GM23248 (cell line): Measurements from ENCODE around the gene NAPG. TPM values are rescaled to one million over a fixed set of nuclear protein-coding genes. Genes with fewer than 3 reads are reported as not detected.

Experiments
- DNase-seq: peaks from one replicate; pipeline ENCODE4 v3.0.0-alpha.2; 2015
- H2AFZ ChIP-seq: fragments of 200-600 bp; sonication (generic); 2 replicates; pipeline ENCODE4 v1.6.1; 2016; ENCODE audit warnings: antibody characterized with exemption
- H3F3A ChIP-seq: fragments of 200-600 bp; sonication (generic); 2 replicates; pipeline ENCODE4 v1.6.1; 2016; ENCODE audit warnings: mild to moderate bottlenecking, antibody characterized with exemption, mixed run types; ENCODE audit not compliant: insufficient read depth
- H3K27ac ChIP-seq: fragments of 200-600 bp; sonication (generic); 2 replicates; pipeline ENCODE4 v1.5.1; 2016; ENCODE audit warnings: mild to moderate bottlenecking
- H3K27me3 ChIP-seq: fragments of 200-600 bp; sonication (generic); replicated peaks from 2 replicates; pipeline ENCODE4 v1.6.1; 2016; ENCODE audit warnings: mild to moderate bottlenecking; ENCODE audit not compliant: insufficient read depth
- H3K36me3 ChIP-seq: fragments of 200-600 bp; sonication (generic); 2 replicates; pipeline ENCODE4 v1.6.1; 2016; ENCODE audit warnings: low read depth, mild to moderate bottlenecking
- H3K4me1 ChIP-seq: fragments of 200-600 bp; sonication (generic); 2 replicates; pipeline ENCODE4 v1.6.1; 2016; ENCODE audit warnings: mild to moderate bottlenecking; ENCODE audit not compliant: insufficient read depth
- H3K4me2 ChIP-seq: fragments of 200-600 bp; sonication (generic); one replicate; pipeline ENCODE4 v1.6.1; 2016; ENCODE audit warnings: mild to moderate bottlenecking; ENCODE audit not compliant: unreplicated experiment
- H3K4me3 ChIP-seq: fragments of 200-600 bp; sonication (generic); 2 replicates; pipeline ENCODE4 v1.5.1; 2016; ENCODE audit warnings: mild to moderate bottlenecking
- H3K79me2 ChIP-seq: fragments of 200-600 bp; sonication (generic); 2 replicates; pipeline ENCODE4 v1.6.1; 2016; ENCODE audit warnings: mild to moderate bottlenecking; ENCODE audit not compliant: insufficient read depth
- H3K9ac ChIP-seq: fragments of 200-600 bp; sonication (generic); 2 replicates; pipeline ENCODE4 v1.6.1; 2016; ENCODE audit warnings: mild to moderate bottlenecking
- H3K9me2 ChIP-seq: fragments of 200-600 bp; sonication (generic); 2 replicates; pipeline ENCODE4 v1.6.1; 2016; ENCODE audit warnings: mixed run types, mild to moderate bottlenecking, moderate library complexity; ENCODE audit not compliant: insufficient read depth
- H3K9me3 ChIP-seq: fragments of 200-600 bp; sonication (generic); one replicate; pipeline ENCODE4 v1.6.1; 2017; ENCODE audit warnings: low read depth
- H4K20me1 ChIP-seq: fragments of 200-600 bp; sonication (generic); 2 replicates; pipeline ENCODE4 v1.6.0; 2016; ENCODE audit not compliant: insufficient read depth
- EZH2 ChIP-seq: fragments of 200-600 bp; sonication (generic); IDR thresholded peaks from 2 replicates; pipeline ENCODE4 v1.6.1; 2018; ENCODE audit warnings: antibody characterized with exemption, mild to moderate bottlenecking; ENCODE audit not compliant: insufficient read depth, poor library complexity, severe bottlenecking
- EZH2phosphoT487 ChIP-seq: fragments of 200-600 bp; sonication (generic); IDR thresholded peaks from 2 replicates; pipeline ENCODE4 v1.6.1; 2018; ENCODE audit warnings: antibody characterized with exemption, moderate library complexity, mild to moderate bottlenecking, low read depth; ENCODE audit not compliant: insufficient read depth
- WGBS, 2 experiments: methylation state at CpG; one replicate each; pipeline ENCODE4 v1.1.6; 2015 to 2017; ENCODE audit warnings: low lambda C conversion rate in 2 of 2, low coverage in 1 of 2; ENCODE audit errors: missing lambda C conversion rate in 2 of 2; 5-methylcytosine and 5-hydroxymethylcytosine counted together
- in situ Hi-C: fragments of 300-500 bp; cut with MboI; formaldehyde crosslinking; loops from 2 replicates; pipeline ENCODE4 v1.15.0; 2020
- polyA plus RNA-seq: library from polyadenylated mRNA; unstranded; fragments of >200 nt; fragmentation: Nextera tagmentation; extraction: Ambion mirVana; gene quantifications from 2 replicates; pipeline ENCODE4 v1.2.1, GENCODE V29; 2016
- total RNA-seq: library from RNA; depleted of rRNA; stranded (reverse); fragments of >200 nt; shearing (Covaris generic); gene quantifications from 2 replicates; pipeline ENCODE4 v1.2.3, GENCODE V29; 2014

The NAPG gene
- total and polyA plus RNA-seq, 2 experiments from 2014 or later = 24.5 to 33.6 TPM

- H3K9me2 ChIP-seq = no peaks in the 10 kb centered on the region
- no peaks in the 10 kb centered on the region for H4K20me1 ChIP-seq
- H2AFZ ChIP-seq = no peak overlapping the region
- TF ChIP-seq EZH2 (no peak), EZH2phosphoT487 (no peak)
- 93 to 94% methylated on average over 6 of the region's 6 CpGs for WGBS, 2 experiments
- no peak overlapping the region for H3K4me2 ChIP-seq
- DNase-seq = no peak
- no peak overlapping the region for H3K9ac ChIP-seq
- no peaks in the 10 kb centered on the region for H3F3A ChIP-seq
- no peaks in the 10 kb centered on the region for H3K27me3 ChIP-seq
- in situ Hi-C loops = loop anchor here (25.0 kb wide), 1 partner anchor 605 kb away; no protein-coding TSS in a partner anchor
- peaks cover 28% of the 10 kb centered on the region for H3K36me3 ChIP-seq
- H3K4me3 ChIP-seq = no peak overlapping the region
- H3K4me1 ChIP-seq = peaks cover 1% of the 10 kb centered on the region; the same call in 1 of the 2 replicates
- no peaks in the 10 kb centered on the region for H3K9me3 ChIP-seq
- H3K79me2 ChIP-seq = no peaks in the 10 kb centered on the region
- no peak overlapping the region for H3K27ac ChIP-seq
Measured at GRCh38 chr18:10557085-10557677, 31.4 kb downstream of the NAPG start.

GRCh38 chr18:10558243-10558966 lies 32.6 kb downstream of the NAPG start:
- Histone ChIP-seq H2AFZ (no peak overlapping the region), H3K9ac (no peak overlapping the region), H3K27me3 (no peaks in the 10 kb centered on the region), H3K9me2 (no peaks in the 10 kb centered on the region), H3K27ac (no peak overlapping the region), H4K20me1 (no peaks in the 10 kb centered on the region), H3K79me2 (no peaks in the 10 kb centered on the region), H3F3A (no peaks in the 10 kb centered on the region), H3K4me1 (peaks cover 5% of the 10 kb centered on the region; the same call in 1 of the 2 replicates), H3K36me3 (peaks cover 18% of the 10 kb centered on the region), H3K4me3 (no peak overlapping the region), H3K4me2 (no peak overlapping the region), H3K9me3 (no peaks in the 10 kb centered on the region)
- 87 to 92% methylated on average over 6 of the region's 6 CpGs for WGBS, 2 experiments
- in situ Hi-C loops = loop anchor here (25.0 kb wide), 1 partner anchor 604 kb away; no protein-coding TSS in a partner anchor
- no peak for DNase-seq
- no peak for TF ChIP-seq EZH2
- TF ChIP-seq EZH2phosphoT487 = no peak

DNA sequence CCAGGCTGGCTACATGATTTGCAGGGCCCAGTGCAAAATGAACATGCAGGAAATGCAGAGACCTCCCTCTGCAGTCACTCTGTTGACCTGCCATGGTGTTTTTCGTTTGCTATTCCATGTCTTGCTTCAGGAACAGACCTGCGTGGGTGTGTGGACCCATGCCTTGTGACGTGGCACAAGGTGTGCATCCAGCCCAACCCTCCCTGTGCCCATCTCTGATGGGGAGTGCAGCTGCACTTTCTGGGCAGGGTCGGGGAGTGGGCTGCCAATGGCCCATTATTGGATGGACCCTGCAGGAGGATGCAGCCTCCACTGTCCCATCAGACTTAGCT lies 33.1 kb downstream of the NAPG start:
- Histone ChIP-seq H3K36me3 (peaks cover 13% of the 10 kb centered on the region), H3K79me2 (no peaks in the 10 kb centered on the region), H3K4me1 (peaks cover 5% of the 10 kb centered on the region; the same call in 1 of the 2 replicates), H3K4me2 (no peak overlapping the region), H2AFZ (no peak overlapping the region), H3K27me3 (no peaks in the 10 kb centered on the region), H3K9ac (no peak overlapping the region), H3K27ac (no peak overlapping the region), H3K9me3 (no peaks in the 10 kb centered on the region), H4K20me1 (no peaks in the 10 kb centered on the region), H3K9me2 (no peaks in the 10 kb centered on the region), H3F3A (no peaks in the 10 kb centered on the region), H3K4me3 (no peak overlapping the region)
- in situ Hi-C loops = loop anchor here (25.0 kb wide), 1 partner anchor 603 kb away; no protein-coding TSS in a partner anchor
- TF ChIP-seq EZH2phosphoT487 (no peak), EZH2 (no peak)
- DNase-seq = no peak
- 97% methylated on average over 4 of the region's 4 CpGs for WGBS, 2 experiments

- Histone ChIP-seq H3K9me3 (no peaks in the 10 kb centered on the region), H3K9ac (0 out of 2 replicates have a peak overlapping the region, but pooled peaks have one; percentile 1), H4K20me1 (no peaks in the 10 kb centered on the region), H3F3A (no peaks in the 10 kb centered on the region), H3K9me2 (no peaks in the 10 kb centered on the region), H3K4me3 (peak overlapping the region; percentile 28), H3K27me3 (no peaks in the 10 kb centered on the region), H2AFZ (peak overlapping the region; percentile 34; the same call in 1 of the 2 replicates), H3K4me2 (peak overlapping the region; percentile 60), H3K4me1 (peaks cover 5% of the 10 kb centered on the region; the same call in 1 of the 2 replicates), H3K27ac (no peak overlapping the region), H3K36me3 (peaks cover 4% of the 10 kb centered on the region), H3K79me2 (no peaks in the 10 kb centered on the region)
- in situ Hi-C loops = loop anchor here (10.0 to 25.0 kb wide), 2 partner anchors 602 to 995 kb away; no protein-coding TSS in a partner anchor
- WGBS, 2 experiments = 30 to 31% methylated on average over 17 of the region's 17 CpGs
- no peak for TF ChIP-seq EZH2phosphoT487
- TF ChIP-seq EZH2 = no peak
- DNase-seq = peak; percentile 44
Measured at GRCh38 chr18:10559553-10560451, 34.0 kb downstream of the NAPG start.
